NCI-H146 treated with DMSO at 0.1 percent for 48 hours (cell line): ENCODE results near the gene LRRC15.

ENCODE experiments used
- DNase-seq: peaks from one replicate; lab custom pipeline; 2025; ENCODE audit not compliant: unreplicated experiment; lab: John Stamatoyannopoulos, UW

LRRC15 gene

DNA sequence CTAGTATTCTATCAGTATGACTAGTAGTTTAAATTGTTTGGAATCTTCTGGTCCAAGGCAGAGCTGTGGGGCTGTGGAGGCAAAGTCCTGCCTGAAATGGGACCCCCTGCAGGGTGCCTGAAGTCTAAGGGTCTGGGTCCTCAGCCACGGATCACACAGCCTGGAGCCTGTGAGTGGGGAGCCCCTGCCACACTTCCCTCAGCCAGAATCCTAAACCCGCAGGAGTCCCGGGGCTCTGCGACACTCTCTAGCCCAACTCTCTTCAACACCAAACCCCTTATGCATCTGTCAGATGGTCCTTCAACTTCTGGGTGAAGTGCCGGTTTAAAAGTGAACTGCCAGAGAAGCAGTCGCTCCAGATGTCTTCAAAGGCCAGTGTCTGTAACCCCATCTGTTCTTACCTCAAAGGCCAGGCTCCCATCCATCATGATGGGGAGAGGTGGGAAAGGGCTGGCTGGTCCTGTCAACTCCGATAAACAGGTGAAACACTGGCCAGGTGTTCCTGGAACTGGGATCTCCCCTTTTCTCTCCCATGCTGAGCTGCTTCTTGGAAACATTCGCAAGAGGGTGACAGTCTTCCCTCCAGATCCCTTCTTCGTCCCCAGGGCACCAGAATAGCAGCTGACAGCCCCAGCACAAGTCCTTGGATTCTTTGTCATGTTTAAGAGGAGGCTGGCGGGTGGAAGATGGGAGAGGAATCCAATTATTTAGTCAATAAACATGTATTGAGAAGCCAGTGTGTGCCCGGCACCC lies 64.0 kb downstream of the LRRC15 start:
- no peak for DNase-seq
